GM21528 (cell line): ENCODE results near the gene MYH1.

Source experiments
- ATAC-seq: cut with Tn5 transposase; IDR thresholded peaks from one replicate; pipeline ENCODE4 v1.9.1; 2021; ENCODE audit warnings: mild to moderate bottlenecking, moderate library complexity; ENCODE audit not compliant: unreplicated experiment, low FRiP score

Gene MYH1

GRCh38 chr17:10492004-10492403 is 26.3 kb downstream of the MYH1 start:
- no peak for ATAC-seq

- no peak for ATAC-seq
These were observed 36.1 kb downstream of the MYH1 start for GRCh38 chr17:10482252-10482651.

- ATAC-seq, result no peak
These were observed 40.6 kb downstream of the MYH1 start for GRCh38 chr17:10477701-10478100.

GRCh38 chr17:10474536-10474935 is 43.8 kb downstream of the MYH1 start:
- no peak for ATAC-seq

GRCh38 chr17:10471858-10472257 is 46.5 kb downstream of the MYH1 start:
- no peak for ATAC-seq

- no peak for ATAC-seq
These were observed 48.9 kb downstream of the MYH1 start, which contains the start of gene MYH4 for GRCh38 chr17:10469459-10469858. TSS of gene MYH4 (minus strand) at chr17:10469559. CDS start at chr17:10466745, 2,814 bp downstream.

GRCh38 chr17:10463402-10463801 is 54.9 kb downstream of the MYH1 start:
- no peak for ATAC-seq

- no peak for ATAC-seq
These were observed 58.3 kb downstream of the MYH1 start for GRCh38 chr17:10460062-10460461.

- no peak for ATAC-seq
These were observed 59.6 kb downstream of the MYH1 start for GRCh38 chr17:10458701-10459100.

GRCh38 chr17:10457952-10458351 is 60.4 kb downstream of the MYH1 start:
- ATAC-seq, result no peak

- no peak for ATAC-seq
These were observed 71.1 kb downstream of the MYH1 start for GRCh38 chr17:10447026-10447931.
